Endothelial cell of umbilical vein (primary cell): ENCODE data around the gene FSCB. TPM values are rescaled to one million over a fixed set of nuclear protein-coding genes. Genes with fewer than 3 reads are reported as not detected.

ENCODE experiments used
- BruUV-seq: library from RNA; stranded (reverse); fragments of 400-500 nt; replicated peaks from 2 replicates; lab custom pipeline; 2021; lab: Mats Ljungman, UMichigan
- CTCF ChIA-PET: fragments of 300-600, 350-600 bp; sonication (Branson Sonifier 250); formaldehyde crosslinking; loops from one replicate; lab custom pipeline; 2021; ENCODE audit warnings: antibody characterized with exemption, inconsistent platforms; lab: Charles Lee
- POLR2A ChIA-PET: fragments of 300-600, 350-600 bp; sonication (Branson Sonifier 250); formaldehyde crosslinking; loops from one replicate; lab custom pipeline; 2021; ENCODE audit warnings: antibody characterized with exemption, inconsistent platforms; lab: Charles Lee
- DNase-seq: peaks from one replicate; pipeline ENCODE4 v3.0.0-alpha.2; 2011; ENCODE audit warnings: low read depth, low spot score
- FAIRE-seq: peaks from 2 replicates; lab custom pipeline; 2011; peaks lifted over from hg19 to GRCh38; lab: Jason Lieb, UNC
- H2AFZ ChIP-seq: 2 replicates; pipeline ENCODE4 v1.6.0; 2012; ENCODE audit warnings: low read depth, low read length, control low read depth, inconsistent platforms
- H3K27ac ChIP-seq: 2 replicates; pipeline ENCODE4 v1.5.1; 2011; ENCODE audit warnings: low read depth, mild to moderate bottlenecking, control low read depth, low read length, moderate library complexity; ENCODE audit not compliant: insufficient read depth
- H3K27me3 ChIP-seq, 2 experiments: 2 replicates each; pipeline versions ENCODE4 v1.6.0 to v1.6.1; 2011; ENCODE audit warnings: low read length in 2 of 2, mixed read lengths in 1 of 2; ENCODE audit not compliant: control insufficient read depth in 2 of 2, insufficient read depth in 2 of 2
- H3K36me3 ChIP-seq, 2 experiments: 2 replicates in 1 of 2; 3 replicates in 1 of 2; pipeline ENCODE4 v1.5.1; 2011; ENCODE audit warnings: low read length in 2 of 2, mild to moderate bottlenecking in 1 of 2, moderate library complexity in 1 of 2; ENCODE audit not compliant: control insufficient read depth in 2 of 2, insufficient read depth in 2 of 2; ENCODE audit errors: extremely low read depth in 1 of 2
- H3K4me1 ChIP-seq: 3 replicates; pipeline ENCODE4 v1.5.1; 2011; ENCODE audit warnings: mild to moderate bottlenecking, low read length; ENCODE audit not compliant: control insufficient read depth, insufficient read depth; ENCODE audit errors: extremely low read depth
- H3K4me2 ChIP-seq: 2 replicates; pipeline ENCODE4 v1.6.1; 2011; ENCODE audit warnings: low read length, control low read depth, mixed read lengths; ENCODE audit not compliant: insufficient read depth
- H3K4me3 ChIP-seq, 3 experiments: fragments of 200-600 bp in 1 of 3; sonication (generic), shearing (Covaris generic) in 1 of 3; replicated peaks in 1 of 3; 2 replicates each; pipeline ENCODE4 v1.5.1; 2011 to 2016; ENCODE audit warnings: control low read depth in 3 of 3, low read length in 3 of 3, mild to moderate bottlenecking in 2 of 3, inconsistent platforms in 1 of 3, low read depth in 1 of 3, moderate library complexity in 1 of 3; ENCODE audit not compliant: insufficient read depth in 1 of 3
- H3K79me2 ChIP-seq: 2 replicates; pipeline ENCODE4 v1.6.0; 2012; ENCODE audit warnings: low read length, inconsistent platforms; ENCODE audit not compliant: control insufficient read depth, insufficient read depth
- H3K9ac ChIP-seq: replicated peaks from 2 replicates; pipeline ENCODE3; 2011; ENCODE audit warnings: low read length, control low read depth; ENCODE audit not compliant: insufficient read depth; ENCODE audit errors: extremely low read depth
- H3K9me1 ChIP-seq: replicated peaks from 3 replicates; pipeline ENCODE4 v1.6.0; 2011; ENCODE audit warnings: mild to moderate bottlenecking, low read length; ENCODE audit not compliant: control insufficient read depth, insufficient read depth; ENCODE audit errors: extremely low read depth
- H3K9me3 ChIP-seq: replicated peaks from 2 replicates; pipeline ENCODE4 v1.5.1; 2012; ENCODE audit warnings: low read length, inconsistent platforms; ENCODE audit not compliant: control insufficient read depth, insufficient read depth
- H4K20me1 ChIP-seq: replicated peaks from 2 replicates; pipeline ENCODE3; 2011; ENCODE audit warnings: mild to moderate bottlenecking, low read length; ENCODE audit not compliant: control insufficient read depth, insufficient read depth; ENCODE audit errors: extremely low read depth
- EZH2 ChIP-seq: IDR thresholded peaks from 2 replicates; pipeline ENCODE4 v1.6.1; 2012; ENCODE audit warnings: borderline replicate concordance, low read depth, mild to moderate bottlenecking, moderate library complexity, low read length, inconsistent platforms; ENCODE audit not compliant: severe bottlenecking
- FOS ChIP-seq: IDR thresholded peaks from 2 replicates; pipeline ENCODE4 v1.6.1; 2011; ENCODE audit warnings: mild to moderate bottlenecking, low read length, moderate library complexity, borderline replicate concordance; ENCODE audit not compliant: insufficient read depth
- GATA2 ChIP-seq: IDR thresholded peaks from 2 replicates; pipeline ENCODE4 v1.7.0; 2011; ENCODE audit warnings: low read depth, mild to moderate bottlenecking, moderate library complexity, mixed read lengths, low read length; ENCODE audit not compliant: insufficient read length, insufficient read depth
- JUN ChIP-seq: IDR thresholded peaks from 2 replicates; pipeline ENCODE4 v1.6.1; 2011; ENCODE audit warnings: borderline replicate concordance, low read depth; ENCODE audit not compliant: insufficient read length, insufficient read depth
- MYC ChIP-seq: IDR thresholded peaks from one replicate; pipeline ENCODE4 v1.6.1; 2011; ENCODE audit warnings: mild to moderate bottlenecking, low read depth, low read length
- POLR2A ChIP-seq: IDR thresholded peaks from 2 replicates; pipeline ENCODE4 v1.6.1; 2012; ENCODE audit warnings: low read depth, mild to moderate bottlenecking, control low read depth, low read length
- POLR2AphosphoS5 ChIP-seq: IDR thresholded peaks from 2 replicates; pipeline ENCODE4 v1.6.1; 2012; ENCODE audit warnings: low read depth, mild to moderate bottlenecking, control low read depth, low read length, moderate library complexity; ENCODE audit not compliant: insufficient read depth
- dilution Hi-C: fragments of 300-500 bp; cut with MboI; formaldehyde crosslinking; loops from one replicate; pipeline ENCODE4 v1.15.0; 2019; ENCODE audit warnings: low sequenced_read_pairs; ENCODE audit not compliant: extremely low pct_ligation_motif_present
- intact Hi-C: fragments of 100-400 bp; cut with micrococcal nuclease; formaldehyde crosslinking; loops from one replicate; pipeline ENCODE4 v1.10.0; 2022
- polyA plus RNA-seq, 4 experiments: library from polyadenylated mRNA; depleted of rRNA in 3 of 4; stranded (reverse) in 3 of 4; unstranded in 1 of 4; fragments of >200 nt; gene quantifications; 2 replicates each; pipeline versions ENCODE4 v1.2.1 to v1.2.3, GENCODE V29; 2011 to 2012; ENCODE audit warnings: missing spikeins in 1 of 4
- total RNA-seq: library from RNA; stranded (reverse); gene quantifications from 2 replicates; pipeline ENCODE4 v1.2.3, GENCODE V29; 2021
- TF ChIP-seq, protein P1 (sequence below): IDR thresholded peaks from 2 replicates; pipeline ENCODE4 v1.6.1; 2011; ENCODE audit not compliant: insufficient read depth, insufficient read length
- TF ChIP-seq, protein P2 (sequence below), 2 donors: IDR thresholded peaks; 1 replicate in 1 of 2; 2 replicates in 1 of 2; pipeline ENCODE4 v1.5.1; 2011; ENCODE audit warnings: low read length in 2 of 2, mild to moderate bottlenecking in 2 of 2, moderate library complexity in 2 of 2, control low read depth in 1 of 2, inconsistent platforms in 1 of 2, low read depth in 1 of 2; ENCODE audit not compliant: insufficient read depth in 1 of 2; ENCODE audit errors: extremely low read depth in 1 of 2

The FSCB gene
- total and polyA plus RNA-seq, 2 donors (not counting 3 experiments of a cell fraction or from before 2014, with no cell fraction given) = not detected

GRCh38 chr14:44468771-44469170 lies 38.3 kb downstream of the FSCB start:
- no peak for FAIRE-seq
- H3K9ac ChIP-seq = no peak overlapping the region
- CTCF ChIA-PET = no interaction called here
- dilution Hi-C loops = no loop called here
- H3K27me3 ChIP-seq = no peaks in the 10 kb centered on the region
- H2AFZ ChIP-seq = no peak overlapping the region
- DNase-seq = no peak
- no peaks in the 10 kb centered on the region for H4K20me1 ChIP-seq
- H3K79me2 ChIP-seq = no peaks in the 10 kb centered on the region
- no peak overlapping the region for H3K27ac ChIP-seq
- H3K4me3 ChIP-seq = no peak overlapping the region
- TF ChIP-seq JUN = no peak
- no peak for TF ChIP-seq MYC
- TF ChIP-seq POLR2A = no peak
- TF ChIP-seq POLR2AphosphoS5 = no peak
- TF ChIP-seq, protein P1, sequence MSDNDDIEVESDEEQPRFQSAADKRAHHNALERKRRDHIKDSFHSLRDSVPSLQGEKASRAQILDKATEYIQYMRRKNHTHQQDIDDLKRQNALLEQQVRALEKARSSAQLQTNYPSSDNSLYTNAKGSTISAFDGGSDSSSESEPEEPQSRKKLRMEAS = no peak
- no peak for TF ChIP-seq GATA2
- TF ChIP-seq, protein P2, sequence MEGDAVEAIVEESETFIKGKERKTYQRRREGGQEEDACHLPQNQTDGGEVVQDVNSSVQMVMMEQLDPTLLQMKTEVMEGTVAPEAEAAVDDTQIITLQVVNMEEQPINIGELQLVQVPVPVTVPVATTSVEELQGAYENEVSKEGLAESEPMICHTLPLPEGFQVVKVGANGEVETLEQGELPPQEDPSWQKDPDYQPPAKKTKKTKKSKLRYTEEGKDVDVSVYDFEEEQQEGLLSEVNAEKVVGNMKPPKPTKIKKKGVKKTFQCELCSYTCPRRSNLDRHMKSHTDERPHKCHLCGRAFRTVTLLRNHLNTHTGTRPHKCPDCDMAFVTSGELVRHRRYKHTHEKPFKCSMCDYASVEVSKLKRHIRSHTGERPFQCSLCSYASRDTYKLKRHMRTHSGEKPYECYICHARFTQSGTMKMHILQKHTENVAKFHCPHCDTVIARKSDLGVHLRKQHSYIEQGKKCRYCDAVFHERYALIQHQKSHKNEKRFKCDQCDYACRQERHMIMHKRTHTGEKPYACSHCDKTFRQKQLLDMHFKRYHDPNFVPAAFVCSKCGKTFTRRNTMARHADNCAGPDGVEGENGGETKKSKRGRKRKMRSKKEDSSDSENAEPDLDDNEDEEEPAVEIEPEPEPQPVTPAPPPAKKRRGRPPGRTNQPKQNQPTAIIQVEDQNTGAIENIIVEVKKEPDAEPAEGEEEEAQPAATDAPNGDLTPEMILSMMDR (IDR thresholded peaks at IDR 0.05; ENCODE audit: extremely low read depth in 1 of 2, insufficient read depth in 1 of 2, low read depth in 1 of 2, low read length in 2 of 2) = no peak
- TF ChIP-seq EZH2 = no peak
- TF ChIP-seq FOS = no peak
- H3K9me3 ChIP-seq = no peaks in the 10 kb centered on the region
- BruUV-seq = no TSS peak
- POLR2A ChIA-PET = no interaction called here
- intact Hi-C loops = no loop called here
- H3K9me1 ChIP-seq = no peaks in the 10 kb centered on the region
- no peaks in the 10 kb centered on the region for H3K36me3 ChIP-seq
- H3K4me2 ChIP-seq = no peak overlapping the region
- H3K4me1 ChIP-seq = no peaks in the 10 kb centered on the region
